Gastroesophageal sphincter (tissue), 4 donors: ENCODE measurements around the gene SNX1. TPM values are rescaled to one million over a fixed set of nuclear protein-coding genes. Genes with fewer than 3 reads are reported as not detected.

Experiments used
- ATAC-seq: fragments of 150-250 bp; one replicate; pipeline ENCODE4 v1.9.1; 2016; ENCODE audit warnings: mild to moderate bottlenecking, moderate library complexity
- H3K27ac ChIP-seq, 4 donors: fragments of 200-600 bp; sonication (generic) in 3 of 4; 1 replicate in 3 of 4; 2 replicates in 1 of 4; pipeline ENCODE4 v1.5.1; 2016 to 2019
- H3K27me3 ChIP-seq: fragments of 200-600 bp; sonication (generic); one replicate; pipeline ENCODE4 v1.5.1; 2019
- H3K36me3 ChIP-seq, 2 donors: fragments of 200-600 bp; sonication (generic); one replicate each; pipeline ENCODE4 v1.5.1; 2019; ENCODE audit warnings: control low read depth in 1 of 2
- H3K4me1 ChIP-seq, 3 donors: fragments of 200-600 bp; sonication (generic); 1 replicate in 2 of 3; 2 replicates in 1 of 3; pipeline ENCODE4 v1.5.1; 2016 to 2019; ENCODE audit warnings: control low read depth in 2 of 3
- H3K4me3 ChIP-seq, 2 donors: fragments of 200-600 bp; sonication (generic); one replicate each; pipeline ENCODE4 v1.5.1; 2019; ENCODE audit warnings: mild to moderate bottlenecking in 1 of 2, moderate library complexity in 1 of 2
- H3K9me3 ChIP-seq, 3 donors: fragments of 200-600 bp; sonication (generic); one replicate each; pipeline ENCODE4 v1.5.1; 2017 to 2019; ENCODE audit warnings: control low read depth in 2 of 3
- CTCF ChIP-seq, 4 experiments: fragments of 200-600 bp in 2 of 4; fragments of 450-650 bp in 2 of 4; sonication (generic) in 1 of 4; IDR thresholded peaks; one replicate each; pipeline ENCODE4 v1.5.1; 2017 to 2019; ENCODE audit warnings: antibody characterized with exemption in 4 of 4, mild to moderate bottlenecking in 2 of 4, moderate library complexity in 2 of 4
- EP300 ChIP-seq: sonication (generic); formaldehyde crosslinking; IDR thresholded peaks from one replicate; pipeline ENCODE4 v1.6.1; 2017; ENCODE audit warnings: antibody characterized with exemption, mild to moderate bottlenecking
- POLR2A ChIP-seq, 2 donors: fragments of 450-650 bp; IDR thresholded peaks; one replicate each; pipeline ENCODE4 v1.6.1; 2017; ENCODE audit warnings: antibody characterized with exemption in 2 of 2, mild to moderate bottlenecking in 2 of 2, moderate library complexity in 1 of 2
- POLR2AphosphoS5 ChIP-seq: sonication (generic); formaldehyde crosslinking; IDR thresholded peaks from one replicate; pipeline ENCODE4 v1.6.1; 2017; ENCODE audit warnings: antibody characterized with exemption
- WGBS, 2 donors: methylation state at CpG; one replicate each; pipeline ENCODE4 v1.1.5; 2018; ENCODE audit warnings: low coverage in 1 of 2; 5-methylcytosine and 5-hydroxymethylcytosine counted together
- total RNA-seq, 4 donors: library from RNA; depleted of rRNA; stranded (reverse); fragments of >200 nt; gene quantifications; one replicate each; pipeline ENCODE4 v1.1.0, GENCODE V29; 2016

SNX1 gene
- total RNA-seq, 4 donors from 2014 or later = 67.9 to 103 (median 87.8) TPM

GRCh38 chr15:64144192-64144564, 48.4 kb downstream of the SNX1 start:
- Histone ChIP-seq H3K4me3 (no peak overlapping the region), H3K9me3 (no peaks in the 10 kb centered on the region), H3K27me3 (no peaks in the 10 kb centered on the region), H3K36me3 (peaks cover 0 to 65% of the 10 kb centered on the region in 2 donors), H3K27ac (no peak overlapping the region), H3K4me1 (no peaks in the 10 kb centered on the region)
- ATAC-seq = no peak
- 76 to 84% methylated on average over 5 to 8 of the region's 8 CpGs for WGBS, 2 donors
- TF ChIP-seq POLR2A (IDR thresholded peaks at IDR 0.05) = no peak
- no peak for TF ChIP-seq EP300
- no peak for TF ChIP-seq CTCF (IDR thresholded peaks at IDR 0.05)
- TF ChIP-seq POLR2AphosphoS5 = no peak

DNA sequence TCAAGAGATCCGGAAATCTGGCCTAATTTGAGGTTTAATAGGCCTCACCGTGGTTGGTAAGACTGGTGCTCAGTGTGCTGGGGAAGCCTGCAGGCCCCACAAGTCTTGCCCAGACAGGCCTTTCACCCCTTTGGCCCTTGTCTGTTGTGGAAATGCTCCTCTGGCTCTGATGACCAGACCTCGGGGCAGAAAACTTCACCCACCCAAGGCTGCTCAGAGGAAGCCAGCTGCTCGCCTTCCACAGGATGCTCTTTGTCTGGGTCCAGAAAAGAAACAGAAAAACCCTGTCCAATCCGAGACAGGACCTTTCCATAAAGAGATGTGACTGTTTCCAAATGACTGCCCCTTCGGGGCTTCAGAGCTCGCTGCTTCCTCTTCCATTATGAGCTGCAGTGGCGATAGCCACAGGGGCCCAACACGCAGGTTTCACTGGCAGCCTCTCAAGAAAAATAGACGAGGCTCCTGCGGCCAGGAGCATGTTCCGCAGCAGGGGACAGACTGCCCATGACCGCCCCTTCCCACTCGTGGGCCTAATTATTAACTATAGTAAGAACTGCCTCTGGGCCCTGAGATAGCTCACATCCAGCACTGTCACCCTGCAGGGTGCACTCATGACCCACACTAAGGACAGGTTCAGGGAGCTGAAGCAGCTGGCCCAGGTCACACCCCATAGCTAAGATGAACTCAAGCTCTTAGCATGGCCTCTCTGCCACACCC, 48.9 kb downstream of the SNX1 start:
- no peak for ATAC-seq
- Histone ChIP-seq H3K36me3 (peaks cover 0 to 65% of the 10 kb centered on the region in 2 donors), H3K27ac (no peak overlapping the region), H3K27me3 (no peaks in the 10 kb centered on the region), H3K9me3 (no peaks in the 10 kb centered on the region), H3K4me1 (no peaks in the 10 kb centered on the region), H3K4me3 (no peak overlapping the region)
- 60 to 76% methylated on average over 3 to 7 of the region's 14 CpGs for WGBS, 2 donors
- TF ChIP-seq POLR2AphosphoS5 (no peak), CTCF (IDR thresholded peaks at IDR 0.05) (no peak), EP300 (no peak), POLR2A (IDR thresholded peaks at IDR 0.05) (no peak)

GRCh38 chr15:64146041-64146440, 50.3 kb downstream of the SNX1 start:
- WGBS, 2 donors = 66% methylated on average over 5 of the region's 6 CpGs; no CpG with 5 or more reads in 1 of the 2 donors
- Histone ChIP-seq H3K27ac (no peak overlapping the region), H3K4me1 (peaks cover 0 to 2% (median 0%) of the 10 kb centered on the region in 3 donors), H3K36me3 (peaks cover 0 to 56% of the 10 kb centered on the region in 2 donors), H3K27me3 (peaks cover 6% of the 10 kb centered on the region), H3K9me3 (no peaks in the 10 kb centered on the region), H3K4me3 (no peak overlapping the region)
- ATAC-seq = no peak
- TF ChIP-seq POLR2A (IDR thresholded peaks at IDR 0.05) (no peak), CTCF (IDR thresholded peaks at IDR 0.05) (no peak), EP300 (no peak), POLR2AphosphoS5 (no peak)

DNA sequence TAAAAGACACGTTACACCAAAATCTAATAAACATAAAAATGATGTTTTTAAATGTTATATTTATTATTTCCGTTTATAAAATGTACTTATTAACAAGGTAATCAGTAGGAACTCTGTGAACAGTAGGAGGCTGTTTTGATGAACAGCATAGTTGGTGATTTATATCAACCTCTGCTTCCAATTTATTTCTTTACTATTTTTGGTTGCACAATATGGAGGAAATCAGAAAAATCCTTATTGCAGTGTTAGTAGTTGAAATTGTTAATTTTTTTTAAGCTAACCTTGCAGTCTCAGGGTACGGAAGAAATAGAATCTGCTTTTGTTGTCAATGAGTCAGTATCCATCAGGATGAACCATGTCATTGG, 50.7 kb downstream of the SNX1 start:
- Histone ChIP-seq H3K27ac (no peak overlapping the region), H3K4me3 (no peak overlapping the region), H3K4me1 (peaks cover 0 to 6% (median 4%) of the 10 kb centered on the region in 3 donors), H3K27me3 (peaks cover 11% of the 10 kb centered on the region), H3K9me3 (no peaks in the 10 kb centered on the region), H3K36me3 (peaks cover 0 to 51% of the 10 kb centered on the region in 2 donors)
- no peak for ATAC-seq
- TF ChIP-seq POLR2AphosphoS5 (no peak), EP300 (no peak), CTCF (IDR thresholded peaks at IDR 0.05) (no peak), POLR2A (IDR thresholded peaks at IDR 0.05) (no peak)
- 78 to 86% methylated on average over 3 of the region's 3 CpGs for WGBS, 2 donors
